ENCODE measurements around the gene CCDC24. TPM values are rescaled to one million over a fixed set of nuclear protein-coding genes. Genes with fewer than 3 reads are reported as not detected.

Gene CCDC24
- total RNA-seq = 2.6 and 3.7 TPM in 2 replicates

DNA sequence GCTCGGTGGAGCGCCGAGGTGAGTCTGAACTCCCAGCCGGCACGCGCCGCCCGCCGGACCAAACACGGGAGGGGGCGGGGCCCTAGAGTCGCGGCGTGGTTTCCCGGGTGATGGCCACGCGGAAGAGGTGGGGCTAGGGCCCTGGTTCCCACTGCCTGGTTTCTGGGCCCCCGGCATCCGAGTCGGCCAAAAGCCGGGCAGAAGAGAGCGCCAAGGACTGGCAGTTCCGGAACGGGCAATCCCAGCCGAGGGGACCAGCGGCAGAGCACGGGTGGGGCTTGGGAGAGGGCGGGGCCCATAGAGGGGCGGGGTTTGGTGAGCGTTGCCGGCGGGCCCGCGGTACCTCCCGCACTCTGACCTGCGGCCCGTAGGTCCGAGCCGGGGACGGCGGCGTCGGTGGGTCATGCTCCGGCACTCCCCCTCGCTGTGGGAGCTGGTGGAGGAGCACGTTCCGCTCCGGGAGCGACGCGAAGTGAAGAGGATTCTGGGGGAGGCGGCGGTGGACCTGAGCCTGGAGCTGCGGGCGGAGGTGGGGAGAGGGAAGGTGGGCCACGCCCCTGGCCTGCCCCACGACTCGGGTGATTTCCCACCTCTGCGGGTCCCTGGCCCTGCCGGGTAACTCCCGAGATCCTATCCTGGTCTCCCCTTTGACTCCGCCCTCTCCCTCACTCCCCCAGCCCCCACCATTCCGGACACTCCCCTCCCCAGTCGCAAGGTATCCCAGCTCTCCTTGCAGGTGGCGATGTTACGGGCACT is at the start of gene CCDC24:
Gene CCDC24, plus strand, starts transcription at position 124 of the 756 bp plus-strand sequence. Its CDS starts 280 bp downstream, at position 404.
- TF ChIP-seq, protein P1, sequence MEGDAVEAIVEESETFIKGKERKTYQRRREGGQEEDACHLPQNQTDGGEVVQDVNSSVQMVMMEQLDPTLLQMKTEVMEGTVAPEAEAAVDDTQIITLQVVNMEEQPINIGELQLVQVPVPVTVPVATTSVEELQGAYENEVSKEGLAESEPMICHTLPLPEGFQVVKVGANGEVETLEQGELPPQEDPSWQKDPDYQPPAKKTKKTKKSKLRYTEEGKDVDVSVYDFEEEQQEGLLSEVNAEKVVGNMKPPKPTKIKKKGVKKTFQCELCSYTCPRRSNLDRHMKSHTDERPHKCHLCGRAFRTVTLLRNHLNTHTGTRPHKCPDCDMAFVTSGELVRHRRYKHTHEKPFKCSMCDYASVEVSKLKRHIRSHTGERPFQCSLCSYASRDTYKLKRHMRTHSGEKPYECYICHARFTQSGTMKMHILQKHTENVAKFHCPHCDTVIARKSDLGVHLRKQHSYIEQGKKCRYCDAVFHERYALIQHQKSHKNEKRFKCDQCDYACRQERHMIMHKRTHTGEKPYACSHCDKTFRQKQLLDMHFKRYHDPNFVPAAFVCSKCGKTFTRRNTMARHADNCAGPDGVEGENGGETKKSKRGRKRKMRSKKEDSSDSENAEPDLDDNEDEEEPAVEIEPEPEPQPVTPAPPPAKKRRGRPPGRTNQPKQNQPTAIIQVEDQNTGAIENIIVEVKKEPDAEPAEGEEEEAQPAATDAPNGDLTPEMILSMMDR (IDR thresholded peaks at IDR 0.05; ENCODE audit: insufficient read depth, low read length, severe bottlenecking) = no peak
- Histone ChIP-seq H3K4me3 (ENCODE audit: low read depth, low read length) (peak within 1 kb of the TSS; percentile 62), H3K27me3 (ENCODE audit: control insufficient read depth, insufficient read depth, low read length) (no peaks in the 10 kb centered on the region), H3K36me3 (ENCODE audit: control insufficient read depth, insufficient read depth, low read length) (no peaks in the 10 kb centered on the region)
- DNase-seq (ENCODE audit: low read depth) = peak; percentile 64
- no peak for FAIRE-seq

DNA sequence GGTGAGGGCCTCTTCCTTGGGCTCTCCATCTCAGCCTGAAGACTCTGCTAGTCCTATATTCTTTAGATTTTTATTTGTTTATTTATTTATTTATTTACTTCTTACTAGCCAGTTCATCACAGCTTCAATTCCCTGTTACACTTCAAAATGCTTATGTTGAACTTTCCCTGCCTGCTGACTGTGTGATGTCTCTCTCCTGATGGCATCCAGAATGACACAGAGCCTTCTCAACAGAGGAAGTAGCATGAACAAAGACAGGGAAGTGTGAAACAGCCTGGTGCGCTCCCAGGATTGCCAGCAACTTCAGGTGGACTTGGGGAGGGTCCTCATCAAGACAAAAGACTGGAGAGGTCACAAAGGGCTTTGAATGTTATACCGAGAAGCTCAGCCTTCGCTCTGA is 49.0 kb upstream of the CCDC24 start:
- DNase-seq (ENCODE audit: low read depth) (no peak), FAIRE-seq (no peak)
- TF ChIP-seq, protein P1 (IDR thresholded peaks at IDR 0.05; ENCODE audit: insufficient read depth, low read length, severe bottlenecking) = no peak
- Histone ChIP-seq H3K27me3 (ENCODE audit: control insufficient read depth, insufficient read depth, low read length) (no peaks in the 10 kb centered on the region), H3K4me3 (ENCODE audit: low read depth, low read length) (no peak overlapping the region), H3K36me3 (ENCODE audit: control insufficient read depth, insufficient read depth, low read length) (peaks cover 1% of the 10 kb centered on the region)

DNA sequence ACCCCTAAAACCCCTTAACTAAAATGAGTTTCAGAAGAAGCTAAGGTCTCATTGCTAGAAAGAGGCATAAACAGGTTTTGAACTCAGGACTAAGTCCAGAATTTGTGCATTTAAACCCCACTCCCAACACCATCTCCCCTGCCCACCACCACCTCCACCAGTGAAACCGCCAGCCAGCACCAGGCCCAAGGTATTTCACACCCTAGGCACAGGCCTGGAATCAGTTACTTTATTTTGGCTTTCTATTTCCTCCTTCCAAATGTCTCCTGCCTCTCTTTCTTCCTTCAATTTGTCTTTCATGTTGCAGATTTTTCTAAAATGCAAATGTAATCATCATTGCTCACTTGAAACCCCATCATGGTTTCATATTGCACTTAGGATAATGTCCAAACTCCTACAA is 46.5 kb upstream of the CCDC24 start:
- DNase-seq (ENCODE audit: low read depth) (no peak), FAIRE-seq (no peak)
- TF ChIP-seq, protein P1 (IDR thresholded peaks at IDR 0.05; ENCODE audit: insufficient read depth, low read length, severe bottlenecking) = no peak
- H3K27me3 ChIP-seq (ENCODE audit: control insufficient read depth, insufficient read depth, low read length) = no peaks in the 10 kb centered on the region
- no peak overlapping the region for H3K4me3 ChIP-seq (ENCODE audit: low read depth, low read length)
- peaks cover 5% of the 10 kb centered on the region for H3K36me3 ChIP-seq (ENCODE audit: control insufficient read depth, insufficient read depth, low read length)

DNA sequence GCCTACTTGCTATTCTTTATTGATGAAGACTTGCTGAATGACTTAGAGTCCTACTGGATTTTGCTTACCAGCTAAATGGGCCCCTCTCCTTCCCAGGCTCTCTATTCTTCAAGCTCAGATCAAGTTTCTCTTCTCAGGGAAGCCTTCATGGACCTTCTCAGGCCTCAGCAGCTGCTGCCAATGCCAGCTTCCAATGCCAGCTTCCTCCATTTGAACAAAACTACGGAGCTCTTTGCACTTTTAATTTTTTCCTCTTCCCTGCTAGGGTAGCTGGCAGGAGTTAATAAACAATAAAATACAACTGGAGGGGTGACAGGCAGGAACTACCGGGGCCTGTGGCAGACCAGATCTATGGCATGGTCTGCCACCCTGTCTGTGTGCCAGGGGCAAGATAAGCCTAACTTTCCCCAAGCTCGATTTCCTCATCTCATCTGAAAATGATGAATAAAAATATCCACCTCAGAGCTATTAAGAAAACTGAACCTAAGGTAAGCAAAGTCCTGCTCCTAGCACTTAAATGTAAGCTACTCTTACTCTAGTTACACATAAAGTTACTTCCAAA is 45.6 kb upstream of the CCDC24 start:
- no peaks in the 10 kb centered on the region for H3K27me3 ChIP-seq (ENCODE audit: control insufficient read depth, insufficient read depth, low read length)
- TF ChIP-seq, protein P1 (IDR thresholded peaks at IDR 0.05; ENCODE audit: insufficient read depth, low read length, severe bottlenecking) = no peak
- H3K4me3 ChIP-seq (ENCODE audit: low read depth, low read length) = peak overlapping the region; percentile 89
- DNase-seq (ENCODE audit: low read depth) (no peak), FAIRE-seq (no peak)
- H3K36me3 ChIP-seq (ENCODE audit: control insufficient read depth, insufficient read depth, low read length) = peaks cover 5% of the 10 kb centered on the region

DNA sequence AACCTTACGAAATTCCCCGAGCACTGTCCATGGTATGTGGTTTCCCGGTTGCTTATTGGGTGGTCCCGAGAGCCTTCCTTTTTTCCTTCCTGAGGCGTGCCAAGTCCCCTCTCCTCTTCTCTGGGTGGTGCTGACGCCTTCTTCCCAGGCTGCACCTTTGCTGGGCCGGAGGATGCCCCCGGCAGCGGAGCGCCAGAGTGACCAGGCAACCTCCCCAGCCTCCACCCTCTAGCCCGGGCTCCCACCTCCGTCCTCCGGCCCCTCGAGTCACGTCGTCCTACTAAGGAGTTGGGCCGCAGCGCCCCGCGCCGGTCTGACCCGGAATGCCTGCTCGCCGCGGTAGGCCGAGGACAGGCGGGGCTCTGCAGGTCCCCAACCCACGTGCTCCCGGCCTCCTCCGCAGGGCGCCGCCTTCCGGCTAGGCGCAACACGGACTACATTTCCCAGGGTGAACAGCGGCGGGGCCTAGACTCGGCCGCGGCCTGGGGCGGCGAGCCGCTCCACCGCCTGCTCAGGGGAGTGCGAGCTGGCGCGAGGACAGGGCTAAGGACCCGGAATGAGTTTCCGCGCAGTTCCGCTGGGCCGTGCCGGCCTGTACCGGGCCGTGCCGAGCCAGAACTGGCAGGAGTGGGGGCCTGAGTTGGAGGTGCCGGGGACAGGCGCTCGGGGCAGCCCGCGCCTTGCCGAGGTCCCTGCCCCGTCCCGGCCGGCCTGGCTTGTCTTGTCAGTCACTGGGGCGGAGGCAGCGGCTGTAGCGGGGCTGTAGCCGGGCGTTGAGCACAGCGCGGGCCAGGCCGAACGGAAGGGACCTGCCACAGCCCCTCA is 45.0 kb upstream of the CCDC24 start, which contains the start of gene IPO13:
Gene IPO13, plus strand, starts transcription at position 715 of the 825 bp plus-strand sequence. CDS start 651 bp downstream, outside the sequence.
- no peaks in the 10 kb centered on the region for H3K27me3 ChIP-seq (ENCODE audit: control insufficient read depth, insufficient read depth, low read length)
- TF ChIP-seq, protein P1 (IDR thresholded peaks at IDR 0.05; ENCODE audit: insufficient read depth, low read length, severe bottlenecking) = peak; percentile 77
- peak; percentile 90 for DNase-seq (ENCODE audit: low read depth)
- peak within 1 kb of the TSS; percentile 89 for H3K4me3 ChIP-seq (ENCODE audit: low read depth, low read length)
- H3K36me3 ChIP-seq (ENCODE audit: control insufficient read depth, insufficient read depth, low read length) = peaks cover 5% of the 10 kb centered on the region
- FAIRE-seq = no peak
